ENCODE results near the gene VAV1. TPM values are rescaled to one million over a fixed set of nuclear protein-coding genes. Genes with fewer than 3 reads are reported as not detected.

VAV1 gene
- total RNA-seq, 1 donor: 0.36 TPM

DNA sequence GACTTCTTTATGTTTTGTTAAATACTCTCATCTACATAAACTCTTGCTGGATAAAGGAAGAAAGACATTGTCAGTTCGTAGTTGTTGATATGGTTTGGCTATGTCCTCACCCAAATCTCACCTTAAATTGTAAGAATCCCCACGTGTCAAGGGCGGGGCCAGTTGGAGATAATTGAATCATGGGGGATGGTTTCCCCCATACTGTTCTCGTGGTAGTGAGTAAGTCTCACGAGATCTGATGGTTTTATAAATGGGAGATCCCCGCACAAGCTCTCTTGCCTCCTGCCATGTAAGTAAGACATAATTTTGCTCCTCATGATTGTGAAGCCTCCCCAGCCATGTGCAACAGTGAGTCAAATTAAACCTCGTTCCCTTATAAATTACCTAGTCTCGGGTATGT, 118.4 kb downstream of the VAV1 start:
- no peak overlapping the region for H3K27ac ChIP-seq (ENCODE audit: low read depth, low read length)

DNA sequence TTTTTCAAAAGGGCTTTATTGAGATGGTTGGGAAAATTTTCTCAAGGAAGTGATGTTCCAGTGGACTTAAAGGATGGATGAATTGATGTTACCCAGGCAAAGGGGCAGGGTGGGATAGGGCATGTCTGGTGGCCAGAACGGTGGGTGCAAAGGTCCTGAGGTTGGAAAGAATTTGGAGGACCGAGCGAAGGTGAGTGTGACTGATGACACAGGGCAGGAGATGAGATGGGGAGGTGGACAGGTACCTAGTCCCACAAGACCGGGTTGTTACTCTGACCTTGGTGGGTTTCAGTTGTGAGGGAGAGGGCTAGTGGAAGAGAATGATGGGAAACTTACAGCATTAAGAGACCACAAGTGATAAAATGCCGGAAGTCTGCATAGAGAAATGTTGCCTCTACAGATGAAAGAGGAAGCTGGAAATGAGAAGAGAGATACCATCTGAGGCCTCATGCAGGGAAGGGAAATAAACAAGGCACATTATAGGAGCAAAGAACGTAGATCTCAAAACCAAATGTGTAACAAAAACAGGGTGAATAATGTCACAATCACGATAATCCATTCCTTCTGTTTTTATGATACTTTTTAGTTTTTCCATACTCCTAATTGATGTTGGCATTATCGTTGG, 119.4 kb downstream of the VAV1 start:
- DNase-seq (ENCODE audit: insufficient read length, low spot score, missing footprints): no peak
- no peak overlapping the region for H3K4me3 ChIP-seq (ENCODE audit: insufficient read depth, low read length)
- no peaks in the 10 kb centered on the region for H3K79me2 ChIP-seq (ENCODE audit: insufficient read depth, low read length)
- no peak overlapping the region for H3K27ac ChIP-seq (ENCODE audit: low read depth, low read length)
- H3K27me3 ChIP-seq (ENCODE audit: insufficient read depth, low read length): no peaks in the 10 kb centered on the region
- no peaks in the 10 kb centered on the region for H3K4me1 ChIP-seq (ENCODE audit: insufficient read depth, low read length)
- H2AFZ ChIP-seq (ENCODE audit: low read length): no peak overlapping the region
- H3K9me3 ChIP-seq (ENCODE audit: low read depth, low read length): no peaks in the 10 kb centered on the region
- no peak overlapping the region for H3K4me2 ChIP-seq (ENCODE audit: insufficient read depth, low read length)
- TF ChIP-seq, protein P1, sequence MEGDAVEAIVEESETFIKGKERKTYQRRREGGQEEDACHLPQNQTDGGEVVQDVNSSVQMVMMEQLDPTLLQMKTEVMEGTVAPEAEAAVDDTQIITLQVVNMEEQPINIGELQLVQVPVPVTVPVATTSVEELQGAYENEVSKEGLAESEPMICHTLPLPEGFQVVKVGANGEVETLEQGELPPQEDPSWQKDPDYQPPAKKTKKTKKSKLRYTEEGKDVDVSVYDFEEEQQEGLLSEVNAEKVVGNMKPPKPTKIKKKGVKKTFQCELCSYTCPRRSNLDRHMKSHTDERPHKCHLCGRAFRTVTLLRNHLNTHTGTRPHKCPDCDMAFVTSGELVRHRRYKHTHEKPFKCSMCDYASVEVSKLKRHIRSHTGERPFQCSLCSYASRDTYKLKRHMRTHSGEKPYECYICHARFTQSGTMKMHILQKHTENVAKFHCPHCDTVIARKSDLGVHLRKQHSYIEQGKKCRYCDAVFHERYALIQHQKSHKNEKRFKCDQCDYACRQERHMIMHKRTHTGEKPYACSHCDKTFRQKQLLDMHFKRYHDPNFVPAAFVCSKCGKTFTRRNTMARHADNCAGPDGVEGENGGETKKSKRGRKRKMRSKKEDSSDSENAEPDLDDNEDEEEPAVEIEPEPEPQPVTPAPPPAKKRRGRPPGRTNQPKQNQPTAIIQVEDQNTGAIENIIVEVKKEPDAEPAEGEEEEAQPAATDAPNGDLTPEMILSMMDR (IDR thresholded peaks at IDR 0.05; ENCODE audit: extremely low read depth, low read depth, low read length): no peak
- H3K36me3 ChIP-seq (ENCODE audit: insufficient read depth, low read length): no peaks in the 10 kb centered on the region
- H4K20me1 ChIP-seq (ENCODE audit: insufficient read depth, low read length): no peaks in the 10 kb centered on the region

More for the DNA sequence above, 118.4 kb downstream of the VAV1 start:
- Histone ChIP-seq H3K4me2 (ENCODE audit: insufficient read depth, low read length) (no peak overlapping the region), H3K27me3 (ENCODE audit: insufficient read depth, low read length) (no peaks in the 10 kb centered on the region), H4K20me1 (ENCODE audit: insufficient read depth, low read length) (no peaks in the 10 kb centered on the region), H3K4me3 (ENCODE audit: insufficient read depth, low read length) (no peak overlapping the region), H3K79me2 (ENCODE audit: insufficient read depth, low read length) (no peaks in the 10 kb centered on the region), H2AFZ (ENCODE audit: low read length) (no peak overlapping the region), H3K9me3 (ENCODE audit: low read depth, low read length) (no peaks in the 10 kb centered on the region), H3K4me1 (ENCODE audit: insufficient read depth, low read length) (no peaks in the 10 kb centered on the region), H3K36me3 (ENCODE audit: insufficient read depth, low read length) (no peaks in the 10 kb centered on the region)
- TF ChIP-seq, protein P1 (IDR thresholded peaks at IDR 0.05; ENCODE audit: extremely low read depth, low read depth, low read length): no peak
- no peak for DNase-seq (ENCODE audit: insufficient read length, low spot score, missing footprints)

DNA sequence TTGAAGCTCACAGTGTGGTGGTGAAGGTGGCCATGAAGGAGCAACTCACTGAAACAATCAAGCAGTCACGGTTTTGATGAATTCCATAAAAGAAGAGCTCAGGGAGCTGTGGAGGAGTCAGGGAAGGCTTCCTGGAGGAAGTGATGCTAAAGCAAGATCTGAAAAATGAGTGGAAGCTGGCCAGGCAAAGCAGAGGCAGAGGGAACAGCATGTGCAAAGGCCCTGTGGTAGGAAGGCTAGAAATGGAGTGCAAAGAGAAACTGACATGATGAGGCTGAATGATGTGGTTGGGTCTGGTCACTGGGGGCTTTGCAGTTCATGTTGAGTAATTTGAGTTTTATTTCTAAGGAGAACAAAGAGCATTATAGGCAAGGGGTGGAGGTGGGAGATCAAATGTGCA, 121.8 kb downstream of the VAV1 start:
- no peaks in the 10 kb centered on the region for H3K4me1 ChIP-seq (ENCODE audit: insufficient read depth, low read length)
- no peak overlapping the region for H3K4me2 ChIP-seq (ENCODE audit: insufficient read depth, low read length)
- H3K9me3 ChIP-seq (ENCODE audit: low read depth, low read length): no peaks in the 10 kb centered on the region
- no peak overlapping the region for H2AFZ ChIP-seq (ENCODE audit: low read length)
- no peaks in the 10 kb centered on the region for H4K20me1 ChIP-seq (ENCODE audit: insufficient read depth, low read length)
- H3K79me2 ChIP-seq (ENCODE audit: insufficient read depth, low read length): no peaks in the 10 kb centered on the region
- no peaks in the 10 kb centered on the region for H3K36me3 ChIP-seq (ENCODE audit: insufficient read depth, low read length)
- no peaks in the 10 kb centered on the region for H3K27me3 ChIP-seq (ENCODE audit: insufficient read depth, low read length)
- DNase-seq (ENCODE audit: insufficient read length, low spot score, missing footprints): no peak
- H3K4me3 ChIP-seq (ENCODE audit: insufficient read depth, low read length): no peak overlapping the region
- no peak overlapping the region for H3K27ac ChIP-seq (ENCODE audit: low read depth, low read length)
- TF ChIP-seq, protein P1 (IDR thresholded peaks at IDR 0.05; ENCODE audit: extremely low read depth, low read depth, low read length): no peak

DNA sequence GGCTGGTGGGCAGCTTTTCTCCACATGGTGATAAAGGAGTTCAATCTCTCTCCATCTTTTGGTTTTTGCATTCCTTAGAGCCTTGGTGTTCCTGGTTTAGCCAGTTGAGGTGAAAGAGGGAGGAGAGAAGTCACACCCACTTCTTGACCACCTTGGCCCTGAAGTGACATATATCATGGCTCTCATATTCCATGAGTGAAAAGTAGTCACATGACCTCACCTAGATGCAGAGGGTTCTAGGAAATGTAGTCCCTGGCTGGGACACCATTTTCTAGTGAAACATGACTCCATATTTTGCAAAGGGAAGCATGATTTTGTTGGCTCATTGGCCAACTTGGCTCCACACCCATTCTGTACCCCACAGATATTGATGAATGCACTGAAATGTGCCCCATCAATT, 130.9 kb downstream of the VAV1 start:
- H3K27me3 ChIP-seq (ENCODE audit: insufficient read depth, low read length): no peaks in the 10 kb centered on the region
- no peak for DNase-seq (ENCODE audit: insufficient read length, low spot score, missing footprints)
- H4K20me1 ChIP-seq (ENCODE audit: insufficient read depth, low read length): no peaks in the 10 kb centered on the region
- H3K4me1 ChIP-seq (ENCODE audit: insufficient read depth, low read length): no peaks in the 10 kb centered on the region
- no peak overlapping the region for H3K4me2 ChIP-seq (ENCODE audit: insufficient read depth, low read length)
- no peaks in the 10 kb centered on the region for H3K79me2 ChIP-seq (ENCODE audit: insufficient read depth, low read length)
- H3K4me3 ChIP-seq (ENCODE audit: insufficient read depth, low read length): no peak overlapping the region
- H3K36me3 ChIP-seq (ENCODE audit: insufficient read depth, low read length): no peaks in the 10 kb centered on the region
- no peak overlapping the region for H3K27ac ChIP-seq (ENCODE audit: low read depth, low read length)
- no peak overlapping the region for H2AFZ ChIP-seq (ENCODE audit: low read length)
- H3K9me3 ChIP-seq (ENCODE audit: low read depth, low read length): peaks cover 1% of the 10 kb centered on the region
- TF ChIP-seq, protein P1 (IDR thresholded peaks at IDR 0.05; ENCODE audit: extremely low read depth, low read depth, low read length): no peak
